ENCODE data around the gene KLHL25.

The KLHL25 gene

DNA sequence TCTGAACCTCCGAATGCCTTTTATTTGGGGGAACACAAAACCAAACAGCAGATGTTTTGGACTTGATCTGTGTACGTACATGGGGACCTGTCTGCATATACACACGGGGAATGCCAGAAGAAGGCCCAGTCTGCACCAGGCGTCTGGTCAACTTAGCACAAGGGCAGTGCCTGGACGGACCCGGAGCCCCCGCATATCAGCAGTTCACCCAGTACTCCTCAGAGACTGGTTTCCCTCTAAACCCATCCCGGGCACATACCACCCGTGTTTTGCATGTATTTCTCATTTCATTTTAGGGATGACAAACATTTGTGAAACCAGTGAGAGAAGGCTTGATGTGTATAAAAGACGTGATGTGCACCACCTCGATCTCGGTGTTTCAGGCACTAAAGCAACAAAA, 49.7 kb downstream of the KLHL25 start:
- no peak for DNase-seq (ENCODE audit: low spot score)

- DNase-seq (ENCODE audit: low spot score): no peak
These were observed 50.1 kb downstream of the KLHL25 start for GRCh38 chr15:85744579-85744978.

DNA sequence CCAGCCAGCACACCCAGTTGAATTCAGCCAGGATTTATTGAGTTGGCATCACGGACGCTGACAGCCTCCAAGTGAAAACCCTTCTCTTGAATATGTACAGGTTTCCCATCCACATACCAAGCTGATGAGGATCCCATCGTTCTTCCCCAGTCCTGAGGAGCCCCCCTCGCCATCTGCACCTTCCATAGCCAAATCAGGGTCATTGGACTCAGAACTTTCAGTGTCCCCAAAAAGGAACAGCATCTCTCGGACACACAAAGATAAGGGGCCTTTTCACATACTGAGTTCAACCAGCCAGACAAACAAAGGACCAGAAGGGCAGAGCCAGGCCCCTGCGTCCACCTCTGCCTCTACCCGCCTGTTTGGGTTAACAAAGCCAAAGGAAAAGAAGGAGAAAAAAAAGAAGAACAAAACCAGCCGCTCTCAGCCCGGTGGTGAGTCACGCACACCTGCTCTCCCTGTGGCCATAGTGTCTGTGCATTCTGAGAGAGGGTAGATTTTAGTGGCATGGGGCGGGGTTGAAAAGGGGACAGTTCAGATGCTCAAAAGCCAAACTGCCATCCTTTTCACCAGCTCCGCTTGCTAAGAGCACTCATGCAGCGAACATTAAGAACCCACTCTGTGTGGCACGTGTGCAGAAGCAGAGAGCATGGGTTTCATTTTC, 51.2 kb downstream of the KLHL25 start:
- no peak for DNase-seq (ENCODE audit: low spot score)

DNA sequence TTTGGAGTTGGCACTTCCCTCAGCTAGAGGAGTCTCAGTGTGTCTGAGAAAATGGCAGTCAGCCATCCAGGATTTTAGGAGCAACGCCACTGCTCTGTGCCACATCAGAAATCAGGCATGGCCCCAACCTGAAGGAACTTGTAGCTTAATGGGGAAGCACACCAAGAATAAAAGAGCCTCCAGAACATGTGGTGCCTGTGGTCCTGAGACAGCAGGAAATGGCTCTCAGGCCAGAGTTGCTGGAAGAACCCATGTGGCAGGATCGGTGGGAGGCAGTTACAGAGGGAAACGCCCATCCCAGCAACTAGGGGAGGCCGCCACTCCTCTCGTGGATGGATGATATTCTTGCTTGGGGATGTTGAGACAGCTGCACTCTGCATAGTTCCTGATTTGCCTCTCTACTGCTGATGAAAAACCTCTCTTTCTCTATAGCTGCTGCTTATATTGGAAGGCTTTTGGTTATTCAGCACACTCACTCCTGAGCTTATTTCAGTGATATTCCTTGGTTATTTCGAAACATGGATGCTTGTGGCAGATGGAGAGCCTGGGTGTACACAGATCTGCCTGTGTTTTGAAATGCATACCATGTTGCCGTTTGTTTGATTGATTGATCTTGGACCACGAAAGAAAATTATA, 52.4 kb downstream of the KLHL25 start:
- DNase-seq (ENCODE audit: low spot score): no peak

DNA sequence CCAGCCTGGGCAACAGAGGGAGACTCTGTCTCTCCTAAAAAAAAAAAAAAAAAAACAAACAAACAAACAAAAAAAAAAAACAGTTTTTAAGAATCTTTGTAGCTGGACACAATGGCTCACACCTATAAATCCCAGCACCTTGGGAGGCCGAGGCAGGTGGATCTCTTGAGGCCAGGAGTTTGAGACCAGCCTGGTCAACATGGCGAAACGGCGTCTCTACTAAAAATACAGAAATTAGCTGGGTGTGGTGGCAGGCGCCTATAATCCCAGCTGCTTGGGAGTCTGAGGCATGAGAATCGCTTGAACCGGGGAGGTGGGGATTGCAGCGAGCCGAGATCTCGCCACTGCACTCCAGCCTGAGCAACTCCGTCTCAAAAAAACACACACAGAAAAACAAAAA, 53.1 kb downstream of the KLHL25 start:
- DNase-seq (ENCODE audit: low spot score): no peak

DNA sequence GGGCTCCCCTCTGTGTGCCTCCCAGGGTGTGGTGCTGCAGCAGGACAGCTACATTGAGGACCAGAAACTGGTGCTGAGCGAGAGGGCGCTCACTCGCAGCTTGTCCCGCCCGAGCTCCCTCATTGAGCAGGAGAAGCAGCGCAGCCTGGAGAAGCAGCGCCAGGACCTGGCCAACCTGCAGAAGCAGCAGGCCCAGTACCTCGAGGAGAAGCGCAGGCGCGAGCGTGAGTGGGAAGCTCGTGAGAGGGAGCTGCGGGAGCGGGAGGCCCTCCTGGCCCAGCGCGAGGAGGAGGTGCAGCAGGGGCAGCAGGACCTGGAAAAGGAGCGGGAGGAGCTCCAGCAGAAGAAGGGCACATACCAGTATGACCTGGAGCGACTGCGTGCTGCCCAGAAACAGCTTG, 53.7 kb downstream of the KLHL25 start:
- no peak for DNase-seq (ENCODE audit: low spot score)

- no peak for DNase-seq (ENCODE audit: low spot score)
These were observed 57.7 kb downstream of the KLHL25 start for GRCh38 chr15:85737061-85737460.

DNA sequence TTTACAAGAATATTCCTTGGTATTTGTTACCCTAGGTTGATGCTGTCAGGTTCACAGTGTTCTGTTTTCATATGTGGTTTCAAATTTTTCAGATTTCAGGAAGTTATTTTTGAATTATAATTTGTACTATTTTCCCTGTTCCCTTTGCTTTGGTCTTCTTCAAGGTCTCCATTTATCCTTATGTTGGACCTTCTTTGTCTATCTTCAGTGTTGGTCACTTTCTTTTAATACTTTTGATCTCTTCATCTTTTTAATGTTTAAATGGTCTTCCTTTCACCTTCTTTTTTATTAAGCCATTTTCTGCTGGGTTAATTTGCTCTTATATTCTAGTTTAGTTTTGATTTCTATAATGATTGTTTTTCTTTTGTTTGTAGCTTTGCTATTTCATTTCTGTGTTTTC, 61.3 kb downstream of the KLHL25 start:
- no peak for DNase-seq (ENCODE audit: low spot score)

GRCh38 chr15:85730001-85730820, 64.5 kb downstream of the KLHL25 start:
- DNase-seq (ENCODE audit: low spot score): peak; percentile 72

GRCh38 chr15:85727068-85727467, 67.7 kb downstream of the KLHL25 start:
- no peak for DNase-seq (ENCODE audit: low spot score)

- DNase-seq (ENCODE audit: low spot score): no peak
These were observed 68.3 kb downstream of the KLHL25 start for GRCh38 chr15:85726454-85726853.

DNA sequence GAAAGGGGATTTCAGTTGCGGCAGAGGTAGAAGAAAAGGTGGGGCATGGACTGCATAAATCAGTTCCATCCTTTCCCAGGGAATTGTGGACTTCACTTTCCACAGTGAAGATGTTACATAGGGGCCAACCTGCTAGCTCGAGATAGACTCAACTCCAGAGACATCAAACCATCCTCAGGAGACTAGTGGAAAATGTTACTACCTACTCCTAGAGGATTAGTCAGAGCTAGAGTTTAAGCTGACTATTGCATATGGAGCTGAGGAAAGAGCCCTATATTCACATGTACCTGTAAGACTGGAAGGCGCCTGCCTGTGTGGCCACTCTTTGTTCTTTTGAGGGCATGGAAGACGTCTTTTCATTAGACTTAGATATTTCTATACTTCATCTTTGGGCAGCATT, 69.2 kb downstream of the KLHL25 start:
- no peak for DNase-seq (ENCODE audit: low spot score)

- DNase-seq (ENCODE audit: low spot score): no peak
These were observed 69.7 kb downstream of the KLHL25 start for GRCh38 chr15:85725019-85725418.

DNA sequence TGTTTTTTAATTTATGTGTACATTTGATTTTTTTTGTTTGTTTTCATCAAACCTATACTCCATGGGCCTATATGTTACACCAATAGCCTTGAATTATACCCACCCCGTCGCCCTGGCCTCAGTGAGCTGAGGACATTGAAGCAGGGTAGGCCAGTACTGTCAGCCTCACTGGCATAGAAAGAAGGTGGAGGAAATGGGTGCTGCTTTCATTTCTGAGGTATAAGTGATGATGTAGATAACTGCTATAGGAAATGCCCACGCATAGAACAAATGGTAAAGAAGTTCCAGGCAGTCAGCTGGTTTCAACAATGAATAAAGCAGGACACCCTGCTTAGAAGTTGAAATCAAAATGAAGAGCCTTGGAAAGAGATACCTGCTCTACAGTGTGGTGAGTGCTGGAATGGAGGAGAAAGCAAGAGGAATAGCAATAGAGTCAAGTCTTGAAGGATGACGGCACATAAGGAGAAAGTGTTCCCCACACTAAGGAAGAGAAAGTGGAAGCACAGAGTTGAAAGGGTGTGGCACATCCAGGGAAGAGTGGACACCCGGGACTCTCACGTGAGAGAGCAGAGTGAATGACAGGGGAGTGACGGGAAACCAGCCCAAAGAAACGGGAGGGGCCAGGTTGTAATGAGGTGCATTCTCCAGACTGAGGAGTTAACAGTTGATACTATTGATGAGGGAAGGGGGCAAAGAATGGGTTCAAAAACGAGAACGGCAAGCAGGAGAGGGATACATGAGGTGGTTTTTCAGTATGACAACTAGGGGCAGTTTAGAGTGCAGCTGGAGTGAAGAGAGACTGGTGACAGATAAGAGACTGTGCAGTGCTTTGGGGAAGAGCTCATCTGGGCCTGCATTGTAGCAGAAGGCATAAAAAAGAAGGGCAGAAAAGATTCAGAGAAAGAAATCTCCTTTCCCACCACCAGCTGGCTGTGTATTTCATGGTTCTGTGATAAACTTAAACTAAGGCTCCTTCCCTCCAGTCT, 70.5 kb downstream of the KLHL25 start:
- no peak for DNase-seq (ENCODE audit: low spot score)

DNA sequence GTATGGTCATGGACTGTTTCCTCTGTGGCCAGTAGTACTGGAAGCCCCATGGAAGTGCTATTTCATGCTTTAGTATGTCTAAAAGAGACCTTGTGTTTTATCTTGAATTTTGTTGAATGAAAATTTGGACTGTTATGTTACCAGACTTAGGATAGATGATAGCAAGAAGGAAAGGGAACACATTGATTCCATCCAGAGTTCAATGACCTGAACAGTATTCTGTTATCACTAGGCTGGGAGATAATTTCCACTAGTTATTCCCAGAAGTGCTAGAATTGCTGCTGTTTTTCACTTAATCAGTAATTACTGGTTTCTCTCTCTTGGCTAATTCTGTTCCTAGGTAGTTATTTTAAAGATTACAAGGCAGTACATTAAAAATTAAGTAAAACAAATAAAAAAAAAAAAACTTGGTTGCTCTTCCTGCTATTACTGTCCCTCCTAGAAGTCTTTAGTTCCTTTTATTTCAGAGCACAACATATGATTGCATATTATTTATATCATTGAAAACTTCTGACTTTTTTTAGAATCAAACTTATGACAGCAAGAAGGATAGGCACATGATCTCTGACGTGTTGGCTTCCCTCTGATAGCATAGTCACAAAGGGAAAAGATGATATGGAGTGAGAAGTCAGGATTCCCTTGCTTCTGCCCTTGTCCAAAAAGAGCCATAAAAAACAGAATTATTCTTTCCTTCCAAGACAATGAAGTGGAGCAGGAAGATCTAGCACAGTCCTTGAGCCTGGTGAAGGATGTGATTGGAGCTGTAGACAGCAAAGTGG, 72.2 kb downstream of the KLHL25 start:
- no peak for DNase-seq (ENCODE audit: low spot score)

DNA sequence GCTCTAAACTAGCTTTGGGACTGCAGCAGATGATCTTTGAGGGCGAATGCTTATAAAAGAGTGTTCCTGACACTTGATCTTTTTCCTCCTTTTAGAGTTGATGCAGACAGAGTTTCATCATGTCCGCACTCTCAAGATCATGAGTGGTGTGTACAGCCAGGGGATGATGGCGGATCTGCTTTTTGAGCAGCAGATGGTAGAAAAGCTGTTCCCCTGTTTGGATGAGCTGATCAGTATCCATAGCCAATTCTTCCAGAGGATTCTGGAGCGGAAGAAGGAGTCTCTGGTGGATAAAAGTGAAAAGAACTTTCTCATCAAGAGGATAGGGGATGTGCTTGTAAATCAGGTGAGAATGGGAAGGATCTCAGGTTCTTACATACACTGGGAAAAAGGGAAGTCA, 75.7 kb downstream of the KLHL25 start:
- no peak for DNase-seq (ENCODE audit: low spot score)

DNA sequence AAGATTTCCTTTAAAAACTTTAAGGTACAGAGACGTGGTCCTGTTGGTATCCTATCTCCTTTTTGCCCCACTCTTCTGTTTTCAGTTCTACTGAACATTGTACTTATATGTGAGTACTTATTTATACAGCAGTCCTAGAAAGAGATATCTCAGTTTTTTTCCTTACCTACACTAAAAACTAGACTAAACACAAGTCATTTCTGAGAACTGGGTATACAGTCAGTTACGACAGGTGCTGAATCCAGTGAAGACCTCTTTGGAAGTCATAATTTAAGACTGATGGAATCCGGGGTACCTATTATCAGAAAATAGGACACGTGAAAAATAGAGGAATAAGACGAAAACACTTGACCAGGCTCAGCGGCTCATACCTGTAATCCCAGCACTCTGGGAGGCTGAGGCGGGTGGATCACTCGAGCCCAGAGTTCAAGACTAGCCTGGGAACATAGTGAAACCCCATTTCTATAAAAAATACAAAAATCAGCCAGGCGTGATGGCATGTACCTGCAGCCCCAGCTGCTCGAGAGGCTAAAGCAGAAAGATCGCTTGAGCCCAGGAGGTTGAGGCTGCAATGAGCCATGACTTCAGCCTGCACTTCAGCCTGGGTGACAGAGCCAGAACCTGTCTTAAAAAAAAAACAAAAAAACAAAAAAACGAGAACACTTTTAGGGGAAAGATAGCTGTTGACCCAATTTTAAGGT, 76.3 kb downstream of the KLHL25 start:
- no peak for DNase-seq (ENCODE audit: low spot score)

DNA sequence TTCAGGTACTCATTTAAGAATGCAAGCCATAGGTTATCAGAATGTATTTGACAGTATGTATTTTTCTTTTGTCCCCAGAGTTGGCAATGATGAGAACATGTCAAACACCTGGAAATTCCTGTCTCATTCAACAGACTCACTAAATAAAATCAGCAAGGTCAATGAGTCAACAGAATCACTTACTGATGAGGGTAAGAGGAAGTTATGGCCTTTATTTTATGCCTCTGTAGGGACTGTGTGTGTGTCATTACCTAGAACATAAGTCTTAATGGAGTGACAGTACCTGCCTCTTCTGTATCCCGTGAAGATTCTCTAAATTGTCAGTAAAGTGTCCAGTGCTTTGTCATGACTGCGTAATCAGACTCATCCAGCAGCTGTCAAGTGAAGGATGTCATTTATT, 77.5 kb downstream of the KLHL25 start:
- no peak for DNase-seq (ENCODE audit: low spot score)

DNA sequence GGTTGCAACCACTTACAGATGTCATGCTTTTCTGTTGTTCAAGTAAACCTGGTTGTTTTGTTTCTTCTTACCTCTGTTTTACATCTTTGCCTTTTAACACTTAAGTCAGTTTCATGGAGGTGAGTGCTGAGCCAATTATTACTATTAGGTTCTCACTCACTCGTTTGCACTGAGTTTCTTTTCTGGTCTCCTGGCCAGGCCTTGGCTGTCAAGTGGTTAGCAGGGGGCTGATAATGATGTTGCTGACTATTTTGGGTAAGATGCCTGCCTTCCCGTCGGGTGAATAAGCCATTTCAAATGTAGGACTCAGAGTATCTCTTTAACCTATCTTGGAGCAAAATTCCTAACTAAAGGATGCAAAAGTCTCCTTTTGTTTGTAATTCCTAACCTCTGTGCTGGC, 78.5 kb downstream of the KLHL25 start:
- no peak for DNase-seq (ENCODE audit: low spot score)

DNA sequence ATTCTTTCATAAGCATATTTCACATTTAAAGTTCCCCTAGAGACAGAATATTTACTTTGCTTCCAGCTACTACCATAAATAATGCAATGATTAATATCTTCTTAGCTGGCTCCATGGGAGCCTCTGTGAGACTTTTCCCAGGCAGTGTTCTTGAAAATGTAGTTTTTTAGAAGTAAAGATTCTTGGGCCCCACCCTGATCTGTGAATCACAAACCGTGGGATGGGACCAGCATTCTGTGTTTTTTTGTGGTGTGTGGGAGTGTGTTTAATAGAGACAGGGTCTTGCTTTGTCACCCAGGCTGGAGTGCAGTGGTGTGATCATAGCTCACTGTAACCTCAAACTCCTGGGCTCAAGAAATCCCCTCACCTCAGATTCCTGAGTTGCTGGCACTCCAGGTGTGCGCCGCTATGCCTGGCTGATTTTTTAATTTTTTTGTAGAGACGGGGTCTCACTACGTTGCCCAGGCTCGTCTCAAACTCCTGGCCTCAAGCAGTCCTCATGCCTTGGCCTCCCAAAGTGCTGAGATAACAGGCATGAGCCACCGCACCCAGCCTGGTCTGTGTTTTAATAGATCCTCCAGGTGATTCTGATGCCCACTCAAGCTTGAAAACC, 83.0 kb downstream of the KLHL25 start:
- no peak for DNase-seq (ENCODE audit: low spot score)

Data from iPS-NIHi11 (cell line).